Fibroblast of skin of right biceps (primary cell): ENCODE measurements around the gene OGA.

Experiments
- DNase-seq: peaks from one replicate; pipeline ENCODE4 v3.0.0-alpha.2; 2013

Gene OGA

DNA sequence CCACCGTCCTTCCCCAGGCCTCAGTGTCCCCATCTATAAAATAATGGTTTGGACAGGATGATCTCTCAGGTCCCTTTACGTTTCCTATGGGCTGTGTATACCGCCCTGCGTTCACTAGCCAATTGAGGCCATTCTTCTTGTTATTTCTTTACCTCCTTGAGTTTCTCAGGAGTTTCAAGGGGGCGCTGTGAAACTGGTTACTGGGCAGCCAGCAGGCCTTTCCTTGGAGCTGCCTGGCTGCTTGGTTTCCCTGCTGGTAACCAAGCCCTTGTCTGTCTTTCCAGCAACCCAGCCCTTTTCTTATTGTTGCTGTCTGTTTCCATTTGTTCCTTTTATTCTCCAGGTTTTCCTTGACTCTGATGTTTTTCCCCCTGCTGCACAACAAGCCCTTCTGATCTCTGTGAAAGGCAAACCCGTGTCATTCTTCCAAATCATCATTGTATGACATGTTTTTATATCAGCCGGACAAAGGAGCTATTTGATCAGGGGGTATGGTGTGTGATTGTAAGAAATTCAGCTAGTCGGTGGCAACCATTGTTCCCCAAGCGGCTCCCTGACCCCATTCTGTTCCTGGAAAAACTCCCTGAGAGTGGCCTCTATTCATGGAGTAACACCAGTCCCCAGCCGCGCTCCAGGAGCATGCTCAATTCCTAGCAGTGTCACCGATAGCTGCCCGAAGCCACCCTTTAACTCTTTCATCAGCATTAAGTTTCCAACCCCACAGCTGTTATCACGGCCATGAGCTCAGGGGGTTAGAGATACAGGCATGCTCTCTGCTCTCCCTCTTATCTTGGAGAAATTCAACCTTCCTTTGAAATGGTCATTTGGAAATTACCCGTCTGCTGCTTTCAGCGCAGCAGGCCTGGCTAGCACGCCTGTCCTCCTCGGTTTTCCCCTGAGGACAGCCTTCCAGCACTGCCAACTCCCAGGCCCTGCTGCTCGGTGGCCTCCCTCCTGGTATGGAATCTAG is 68.9 kb downstream of the OGA start:
- no peak for DNase-seq

DNA sequence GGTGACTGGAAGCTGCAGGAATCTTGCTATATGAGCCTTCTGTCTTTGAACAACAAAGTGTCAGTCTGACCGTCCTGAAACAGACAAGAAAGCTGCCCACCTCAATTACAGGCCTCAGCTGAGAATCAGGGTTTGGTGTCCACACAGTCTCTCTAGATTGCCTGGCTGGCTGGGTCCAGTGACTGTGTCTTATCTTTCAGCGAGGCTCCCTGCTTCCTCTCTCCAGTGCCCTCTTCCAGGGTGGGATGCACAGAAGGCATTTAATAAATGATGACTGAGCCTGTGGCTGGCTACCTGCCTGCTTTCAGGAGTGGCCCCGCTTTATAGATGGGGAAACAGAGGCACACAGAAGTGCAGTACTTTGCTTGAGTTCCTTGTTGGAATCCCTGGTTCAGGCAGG is 69.7 kb downstream of the OGA start:
- DNase-seq: no peak

DNA sequence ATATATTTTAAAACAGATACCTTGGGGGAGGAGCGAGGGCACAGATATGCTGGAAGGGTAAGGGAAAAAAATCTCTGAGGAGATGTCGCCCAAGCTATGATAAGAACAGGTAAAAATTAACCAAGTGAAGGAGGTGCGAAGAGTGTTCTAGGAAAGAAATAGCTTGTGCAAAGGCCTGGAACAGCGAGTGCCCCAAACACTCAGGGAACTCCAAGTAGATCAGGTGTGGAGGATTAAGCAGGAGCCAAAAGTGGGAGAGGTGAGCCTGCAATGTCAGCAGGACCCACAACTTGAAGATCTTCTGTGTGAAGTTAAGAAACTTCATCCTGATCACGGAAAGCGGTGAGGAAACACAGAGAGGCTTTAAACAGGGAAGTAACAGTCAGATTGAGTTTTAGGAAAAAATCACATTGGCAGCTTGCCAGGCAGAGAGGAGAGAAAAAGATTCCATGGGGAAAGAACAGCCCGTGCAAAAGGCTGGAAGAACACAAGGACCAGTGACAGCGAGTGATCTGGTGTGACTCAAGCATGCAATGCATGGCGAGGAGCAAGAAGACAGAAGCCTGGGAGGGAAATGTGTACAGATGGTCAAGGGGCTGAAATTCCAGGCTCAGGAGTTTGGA is 73.1 kb downstream of the OGA start:
- DNase-seq: no peak

DNA sequence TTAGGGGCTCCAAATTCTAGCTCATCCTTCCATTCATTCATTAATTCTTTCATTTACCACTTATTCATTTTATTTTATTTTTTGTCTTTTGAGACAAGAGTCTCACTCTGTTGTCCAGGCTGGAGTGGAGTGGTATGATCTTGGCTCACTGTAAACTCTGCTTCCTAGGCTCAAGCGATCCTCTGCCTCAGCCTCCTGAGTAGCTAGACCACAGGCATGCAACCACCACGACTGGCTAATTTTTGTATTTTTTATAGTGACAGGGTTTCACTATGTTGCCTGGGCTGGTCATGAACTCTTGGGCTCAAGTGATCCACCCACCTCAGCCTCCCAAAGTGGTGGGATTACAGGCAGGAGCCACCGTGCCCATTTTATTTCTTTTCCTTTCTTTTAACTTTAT is 74.0 kb downstream of the OGA start:
- DNase-seq: no peak

DNA sequence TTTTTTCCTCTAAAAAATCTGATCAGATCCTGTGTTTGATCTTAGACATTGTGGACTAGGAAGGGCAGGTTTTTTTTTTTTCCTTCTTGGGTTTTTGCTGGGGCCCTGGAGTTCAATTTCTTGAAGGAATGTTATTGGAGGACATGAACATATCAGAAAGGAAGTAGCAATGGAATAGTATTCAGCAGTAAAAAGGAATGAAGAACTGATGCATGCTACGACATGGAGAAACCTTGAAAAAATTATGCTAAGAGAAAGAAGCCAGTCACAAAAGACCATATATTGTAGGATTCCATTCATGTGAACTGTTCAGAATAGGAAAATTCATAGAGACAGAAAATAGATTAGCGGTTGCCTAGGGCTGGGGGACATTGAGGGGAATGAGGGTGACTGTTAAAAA is 76.3 kb downstream of the OGA start:
- no peak for DNase-seq

DNA sequence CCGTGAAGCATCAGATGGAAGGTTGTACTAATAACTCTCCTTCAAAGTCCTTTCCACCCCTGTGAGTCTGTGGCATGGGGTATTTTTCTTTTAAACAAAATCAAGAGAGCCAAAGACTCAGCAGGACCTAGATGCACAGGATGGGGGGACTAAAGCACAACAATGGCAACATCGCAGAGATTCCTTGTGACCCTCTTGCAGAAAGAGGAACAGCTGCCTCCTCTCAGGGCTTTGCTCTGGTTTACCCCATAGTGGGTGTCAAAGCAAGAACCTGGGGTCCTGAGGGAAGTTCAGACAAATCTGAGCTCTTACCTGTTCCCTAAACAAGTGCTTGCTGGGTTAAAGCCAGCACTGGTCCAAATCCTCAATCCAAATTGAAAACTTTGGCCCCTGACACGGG is 81.6 kb downstream of the OGA start:
- no peak for DNase-seq
